ENCODE measurements around the gene CARHSP1. TPM values are rescaled to one million over a fixed set of nuclear protein-coding genes. Genes with fewer than 3 reads are reported as not detected.
A peak's percentile ranks its signal among the peaks of the same experiment; 100 is the strongest.

Gene CARHSP1
- total RNA-seq, 2 experiments from 2014 or later = 65.2 to 66.4 TPM

- H3K4me3 Mint-ChIP-seq = peak overlapping the region; percentile 88
- H3K27me3 Mint-ChIP-seq = no peaks in the 10 kb centered on the region
- DNase-seq = no peak
- peaks cover 12% of the 10 kb centered on the region for H3K36me3 Mint-ChIP-seq
- H3K4me1 Mint-ChIP-seq = peaks cover 40% of the 10 kb centered on the region
- H3K9me3 Mint-ChIP-seq = no peaks in the 10 kb centered on the region
- peak overlapping the region; percentile 85 for H3K27ac Mint-ChIP-seq
These were observed 832 bp downstream of the CARHSP1 start for GRCh38 chr16:8867932-8868415.

- Mint-ChIP-seq H3K4me3 (peak overlapping the region; percentile 88), H3K9me3 (no peaks in the 10 kb centered on the region)
These were observed 1.4 kb downstream of the CARHSP1 start for GRCh38 chr16:8867216-8867931.

GRCh38 chr16:8866884-8867215 lies 2.0 kb downstream of the CARHSP1 start:
- no peaks in the 10 kb centered on the region for H3K9me3 Mint-ChIP-seq
- H3K27ac Mint-ChIP-seq = peak overlapping the region; percentile 85
- H3K27me3 Mint-ChIP-seq = no peaks in the 10 kb centered on the region
- H3K36me3 Mint-ChIP-seq = peaks cover 19% of the 10 kb centered on the region
- peak overlapping the region; percentile 88 for H3K4me3 Mint-ChIP-seq
- H3K4me1 Mint-ChIP-seq = peaks cover 47% of the 10 kb centered on the region
- DNase-seq = no peak

More at GRCh38 chr16:8867216-8867931, 1.4 kb downstream of the CARHSP1 start:
- H3K27me3 Mint-ChIP-seq = no peaks in the 10 kb centered on the region
- H3K4me1 Mint-ChIP-seq = peaks cover 43% of the 10 kb centered on the region
- peak; percentile 31 for DNase-seq
- H3K27ac Mint-ChIP-seq = peak overlapping the region; percentile 85
- H3K36me3 Mint-ChIP-seq = peaks cover 15% of the 10 kb centered on the region

GRCh38 chr16:8866118-8866883 lies 2.5 kb downstream of the CARHSP1 start:
- Mint-ChIP-seq H3K36me3 (peaks cover 19% of the 10 kb centered on the region), H3K9me3 (no peaks in the 10 kb centered on the region), H3K4me1 (peaks cover 47% of the 10 kb centered on the region), H3K4me3 (peak overlapping the region; percentile 74), H3K27me3 (no peaks in the 10 kb centered on the region), H3K27ac (peak overlapping the region; percentile 51)
- DNase-seq = no peak

GRCh38 chr16:8865145-8865882 lies 3.5 kb downstream of the CARHSP1 start:
- H3K27ac Mint-ChIP-seq = no peak overlapping the region
- H3K4me3 Mint-ChIP-seq = no peak overlapping the region
- peaks cover 39% of the 10 kb centered on the region for H3K4me1 Mint-ChIP-seq
- DNase-seq = no peak
- no peaks in the 10 kb centered on the region for H3K27me3 Mint-ChIP-seq
- no peaks in the 10 kb centered on the region for H3K9me3 Mint-ChIP-seq
- H3K36me3 Mint-ChIP-seq = peaks cover 19% of the 10 kb centered on the region

GRCh38 chr16:8864480-8865110 lies 4.2 kb downstream of the CARHSP1 start:
- H3K27me3 Mint-ChIP-seq = no peaks in the 10 kb centered on the region
- no peak overlapping the region for H3K27ac Mint-ChIP-seq
- no peak overlapping the region for H3K4me3 Mint-ChIP-seq
- no peak for DNase-seq
- H3K9me3 Mint-ChIP-seq = no peaks in the 10 kb centered on the region
- peaks cover 19% of the 10 kb centered on the region for H3K36me3 Mint-ChIP-seq
- H3K4me1 Mint-ChIP-seq = peaks cover 37% of the 10 kb centered on the region

GRCh38 chr16:8863594-8864424 lies 5.0 kb downstream of the CARHSP1 start:
- H3K36me3 Mint-ChIP-seq = peaks cover 17% of the 10 kb centered on the region
- peaks cover 33% of the 10 kb centered on the region for H3K4me1 Mint-ChIP-seq
- H3K27ac Mint-ChIP-seq = no peak overlapping the region
- no peaks in the 10 kb centered on the region for H3K9me3 Mint-ChIP-seq
- H3K4me3 Mint-ChIP-seq = no peak overlapping the region
- H3K27me3 Mint-ChIP-seq = no peaks in the 10 kb centered on the region
- DNase-seq = no peak

- H3K9me3 Mint-ChIP-seq = no peaks in the 10 kb centered on the region
- no peak for DNase-seq
- no peaks in the 10 kb centered on the region for H3K27me3 Mint-ChIP-seq
- peaks cover 39% of the 10 kb centered on the region for H3K4me1 Mint-ChIP-seq
- H3K36me3 Mint-ChIP-seq = peaks cover 21% of the 10 kb centered on the region
- H3K27ac Mint-ChIP-seq = peak overlapping the region; percentile 48
- no peak overlapping the region for H3K4me3 Mint-ChIP-seq
These were observed 6.3 kb downstream of the CARHSP1 start for GRCh38 chr16:8862309-8863130.

- Mint-ChIP-seq H3K36me3 (peaks cover 19% of the 10 kb centered on the region), H3K9me3 (no peaks in the 10 kb centered on the region)
These were observed 7.1 kb downstream of the CARHSP1 start for GRCh38 chr16:8861563-8862308.

GRCh38 chr16:8859913-8860881 lies 8.6 kb downstream of the CARHSP1 start:
- Mint-ChIP-seq H3K36me3 (peaks cover 29% of the 10 kb centered on the region), H3K27ac (peak overlapping the region; percentile 42), H3K27me3 (no peaks in the 10 kb centered on the region), H3K9me3 (no peaks in the 10 kb centered on the region), H3K4me3 (no peak overlapping the region), H3K4me1 (peaks cover 36% of the 10 kb centered on the region)
- no peak for DNase-seq

More at GRCh38 chr16:8861563-8862308, 7.1 kb downstream of the CARHSP1 start:
- peak overlapping the region; percentile 31 for H3K27ac Mint-ChIP-seq
- H3K4me1 Mint-ChIP-seq = peaks cover 38% of the 10 kb centered on the region
- DNase-seq = no peak
- H3K27me3 Mint-ChIP-seq = no peaks in the 10 kb centered on the region
- H3K4me3 Mint-ChIP-seq = no peak overlapping the region

GRCh38 chr16:8858994-8859912 lies 9.6 kb downstream of the CARHSP1 start:
- Mint-ChIP-seq H3K9me3 (no peaks in the 10 kb centered on the region), H3K36me3 (peaks cover 33% of the 10 kb centered on the region), H3K27ac (peak overlapping the region; percentile 31), H3K4me1 (peaks cover 32% of the 10 kb centered on the region), H3K4me3 (no peak overlapping the region), H3K27me3 (no peaks in the 10 kb centered on the region)
- no peak for DNase-seq
